Ishikawa (cell line): Measurements from ENCODE around the gene EXOSC9.

Experiments used
- CEBPB ChIP-seq: IDR thresholded peaks from 2 replicates; pipeline ENCODE4 v1.6.1; 2012
- EGR1 ChIP-seq: IDR thresholded peaks from 2 replicates; pipeline ENCODE4 v1.6.1; 2012
- EP300 ChIP-seq: IDR thresholded peaks from 2 replicates; pipeline ENCODE4 v1.6.1; 2012; ENCODE audit warnings: borderline replicate concordance
- MAX ChIP-seq: IDR thresholded peaks from 2 replicates; pipeline ENCODE4 v1.6.1; 2012
- RAD21 ChIP-seq: IDR thresholded peaks from 2 replicates; pipeline ENCODE4 v1.6.1; 2012; ENCODE audit warnings: low read depth
- TCF12 ChIP-seq: IDR thresholded peaks from 2 replicates; pipeline ENCODE4 v1.6.1; 2012; ENCODE audit warnings: low read depth
- USF1 ChIP-seq: IDR thresholded peaks from 2 replicates; pipeline ENCODE4 v1.6.1; 2012
- TF ChIP-seq, protein P1 (sequence below): IDR thresholded peaks from 2 replicates; pipeline ENCODE4 v1.6.1; 2012; ENCODE audit warnings: low read depth, mild to moderate bottlenecking

GRCh38 chr4:121818215-121818614 lies 17.1 kb downstream of the EXOSC9 start:
- TF ChIP-seq TCF12 (no peak), EP300 (no peak), CEBPB (no peak), MAX (no peak), RAD21 (no peak), EGR1 (no peak), USF1 (no peak)
- TF ChIP-seq, protein P1, sequence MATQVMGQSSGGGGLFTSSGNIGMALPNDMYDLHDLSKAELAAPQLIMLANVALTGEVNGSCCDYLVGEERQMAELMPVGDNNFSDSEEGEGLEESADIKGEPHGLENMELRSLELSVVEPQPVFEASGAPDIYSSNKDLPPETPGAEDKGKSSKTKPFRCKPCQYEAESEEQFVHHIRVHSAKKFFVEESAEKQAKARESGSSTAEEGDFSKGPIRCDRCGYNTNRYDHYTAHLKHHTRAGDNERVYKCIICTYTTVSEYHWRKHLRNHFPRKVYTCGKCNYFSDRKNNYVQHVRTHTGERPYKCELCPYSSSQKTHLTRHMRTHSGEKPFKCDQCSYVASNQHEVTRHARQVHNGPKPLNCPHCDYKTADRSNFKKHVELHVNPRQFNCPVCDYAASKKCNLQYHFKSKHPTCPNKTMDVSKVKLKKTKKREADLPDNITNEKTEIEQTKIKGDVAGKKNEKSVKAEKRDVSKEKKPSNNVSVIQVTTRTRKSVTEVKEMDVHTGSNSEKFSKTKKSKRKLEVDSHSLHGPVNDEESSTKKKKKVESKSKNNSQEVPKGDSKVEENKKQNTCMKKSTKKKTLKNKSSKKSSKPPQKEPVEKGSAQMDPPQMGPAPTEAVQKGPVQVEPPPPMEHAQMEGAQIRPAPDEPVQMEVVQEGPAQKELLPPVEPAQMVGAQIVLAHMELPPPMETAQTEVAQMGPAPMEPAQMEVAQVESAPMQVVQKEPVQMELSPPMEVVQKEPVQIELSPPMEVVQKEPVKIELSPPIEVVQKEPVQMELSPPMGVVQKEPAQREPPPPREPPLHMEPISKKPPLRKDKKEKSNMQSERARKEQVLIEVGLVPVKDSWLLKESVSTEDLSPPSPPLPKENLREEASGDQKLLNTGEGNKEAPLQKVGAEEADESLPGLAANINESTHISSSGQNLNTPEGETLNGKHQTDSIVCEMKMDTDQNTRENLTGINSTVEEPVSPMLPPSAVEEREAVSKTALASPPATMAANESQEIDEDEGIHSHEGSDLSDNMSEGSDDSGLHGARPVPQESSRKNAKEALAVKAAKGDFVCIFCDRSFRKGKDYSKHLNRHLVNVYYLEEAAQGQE: no peak
